Mesodermal cell (in vitro differentiated cells): ENCODE results near the gene PDLIM3.

ENCODE experiments used
- H3K27ac ChIP-seq: 2 replicates; pipeline ENCODE4 v1.7.0; 2013; ENCODE audit warnings: mild to moderate bottlenecking, low read depth, low read length, moderate library complexity; ENCODE audit not compliant: severe bottlenecking
- H3K36me3 ChIP-seq: 2 replicates; pipeline ENCODE4 v1.7.1; 2013; ENCODE audit warnings: mild to moderate bottlenecking, low read length, moderate library complexity; ENCODE audit not compliant: control insufficient read depth, insufficient read depth
- H3K4me1 ChIP-seq: one replicate; pipeline ENCODE4 v1.7.1; 2013; ENCODE audit warnings: mild to moderate bottlenecking, low read length; ENCODE audit not compliant: insufficient read depth, control insufficient read depth, poor library complexity, severe bottlenecking
- H3K4me3 ChIP-seq: 2 replicates; pipeline ENCODE4 v1.7.0; 2013; ENCODE audit warnings: low read length, control low read depth, mild to moderate bottlenecking; ENCODE audit not compliant: insufficient read depth, poor library complexity, severe bottlenecking; ENCODE audit errors: extremely low read depth
- H3K9me3 ChIP-seq: 2 replicates; pipeline ENCODE4 v1.7.1; 2013; ENCODE audit warnings: mild to moderate bottlenecking, low read length, moderate library complexity; ENCODE audit not compliant: control insufficient read depth
- WGBS, 2 experiments: methylation state at CpG; one replicate each; pipeline ENCODE4 v1.1.5; 2013; ENCODE audit warnings: missing lambda C conversion rate in 2 of 2; ENCODE audit not compliant: insufficient coverage in 2 of 2; 5-methylcytosine and 5-hydroxymethylcytosine counted together

Gene PDLIM3

DNA sequence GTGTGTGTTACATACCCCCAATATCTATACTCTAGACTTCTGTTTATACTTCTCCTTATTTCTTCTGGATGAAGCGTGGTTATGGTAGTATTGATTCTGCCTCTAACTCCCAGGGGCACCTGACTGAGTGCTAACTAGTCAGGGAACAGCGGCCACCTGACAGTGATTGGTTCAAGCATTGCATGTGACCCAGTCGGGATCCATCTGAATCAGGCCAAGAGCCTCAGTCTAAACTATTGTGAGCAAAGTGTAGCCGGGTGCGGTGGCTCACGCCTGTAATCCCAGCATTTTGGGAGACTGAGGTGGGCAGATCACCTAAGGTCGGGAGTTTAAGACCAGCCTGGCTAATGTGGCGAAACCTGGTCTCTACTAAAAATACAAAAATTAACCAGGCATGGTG is 73.7 kb downstream of the PDLIM3 start:
- H3K4me3 ChIP-seq = no peak overlapping the region
- 92 to 94% methylated on average over 7 of the region's 8 CpGs for WGBS, 2 experiments
- no peak overlapping the region for H3K27ac ChIP-seq
- H3K9me3 ChIP-seq = no peaks in the 10 kb centered on the region
- H3K4me1 ChIP-seq = no peaks in the 10 kb centered on the region
- no peaks in the 10 kb centered on the region for H3K36me3 ChIP-seq

DNA sequence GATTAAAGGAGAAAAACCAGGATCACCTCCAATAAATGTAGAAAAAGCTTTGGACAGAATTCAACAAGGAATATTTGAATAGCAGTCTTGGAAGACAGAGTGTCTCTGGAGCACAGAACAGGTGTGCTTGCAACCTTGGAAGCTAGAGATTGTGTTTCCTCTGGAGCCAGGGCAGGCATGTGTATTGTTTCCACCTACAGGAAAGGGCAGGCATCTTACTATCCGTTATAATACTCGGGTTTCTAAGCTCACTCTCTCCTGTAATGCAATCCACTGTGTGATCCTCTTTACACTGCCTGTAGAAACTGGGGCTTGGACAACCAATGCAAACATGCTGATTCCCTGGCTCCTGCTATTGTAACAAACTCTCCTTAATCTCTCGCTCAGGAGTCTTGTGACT is 78.2 kb downstream of the PDLIM3 start:
- Histone ChIP-seq H3K4me1 (no peaks in the 10 kb centered on the region), H3K4me3 (no peak overlapping the region), H3K9me3 (no peaks in the 10 kb centered on the region), H3K36me3 (no peaks in the 10 kb centered on the region), H3K27ac (no peak overlapping the region)
- WGBS, 2 experiments = 10 to 15% methylated on average over 2 of the region's 3 CpGs

DNA sequence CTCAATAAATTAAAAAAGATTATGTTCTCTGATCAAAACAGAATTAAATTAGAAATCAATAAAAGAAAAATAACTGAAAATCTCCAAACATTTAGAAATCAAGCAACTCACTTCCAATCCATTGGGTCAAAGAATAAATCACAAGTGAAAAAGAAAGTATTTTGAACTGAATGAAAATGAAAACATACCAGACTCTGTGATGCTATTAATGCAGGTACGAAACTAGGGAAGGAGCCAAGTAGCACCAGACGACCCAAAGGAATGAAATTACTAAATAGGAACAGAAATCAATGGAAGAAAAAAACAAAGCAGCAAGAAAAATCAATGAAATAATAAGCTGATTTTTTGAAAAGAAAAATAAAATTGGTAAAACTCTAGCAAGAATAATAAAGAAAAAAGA is 79.2 kb downstream of the PDLIM3 start:
- Histone ChIP-seq H3K9me3 (no peaks in the 10 kb centered on the region), H3K36me3 (no peaks in the 10 kb centered on the region), H3K27ac (no peak overlapping the region), H3K4me3 (no peak overlapping the region), H3K4me1 (no peaks in the 10 kb centered on the region)
- WGBS, 2 experiments = 40% methylated on average over 2 of the region's 2 CpGs; no CpG with 5 or more reads in 1 of the 2 experiments
